Ramos (cell line): ENCODE measurements around the gene ADCY2.

ENCODE experiments used
- in situ Hi-C: fragments of 300-500 bp; cut with MboI; formaldehyde crosslinking; loops from one replicate; pipeline ENCODE4 v1.14.3; 2022; ENCODE audit warnings: low sequenced_read_pairs; ENCODE audit not compliant: unreplicated experiment

The ADCY2 gene

GRCh38 chr5:7876867-7877266, 480.9 kb downstream of the ADCY2 start:
- in situ Hi-C loops, result no loop called here

GRCh38 chr5:7877851-7878250, 481.9 kb downstream of the ADCY2 start:
- in situ Hi-C loops, result no loop called here

DNA sequence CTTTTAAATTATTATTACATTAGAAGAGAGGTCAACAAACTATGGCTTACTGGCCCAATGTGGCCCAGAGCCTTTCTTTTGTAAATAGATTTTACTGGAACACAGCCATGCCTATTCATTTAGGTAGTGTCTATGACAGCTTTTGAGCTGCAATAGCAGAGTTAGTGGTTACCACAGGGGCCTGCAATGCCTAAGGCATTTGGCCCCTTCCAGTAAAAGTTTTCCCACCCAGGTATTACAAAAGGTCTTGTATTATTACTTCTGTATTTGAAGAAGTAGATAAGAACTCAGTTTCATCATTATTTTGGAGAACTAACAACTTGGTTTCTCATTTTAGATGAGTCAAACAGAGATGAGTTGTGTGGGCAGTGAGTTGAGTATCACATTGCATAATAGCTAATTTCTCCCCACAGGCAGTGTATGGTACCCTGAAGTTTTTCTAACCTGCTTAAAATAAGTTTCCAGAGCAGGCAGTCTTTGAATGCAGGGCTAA, 482.5 kb downstream of the ADCY2 start:
- in situ Hi-C loops, result no loop called here
